ENCODE measurements around the gene PFKL.
"Not testable (repeated sequence)": the region's sequence is repeated elsewhere in the genome, so short reads cannot be mapped to it uniquely, and the experiment has no call there.

PFKL gene

DNA sequence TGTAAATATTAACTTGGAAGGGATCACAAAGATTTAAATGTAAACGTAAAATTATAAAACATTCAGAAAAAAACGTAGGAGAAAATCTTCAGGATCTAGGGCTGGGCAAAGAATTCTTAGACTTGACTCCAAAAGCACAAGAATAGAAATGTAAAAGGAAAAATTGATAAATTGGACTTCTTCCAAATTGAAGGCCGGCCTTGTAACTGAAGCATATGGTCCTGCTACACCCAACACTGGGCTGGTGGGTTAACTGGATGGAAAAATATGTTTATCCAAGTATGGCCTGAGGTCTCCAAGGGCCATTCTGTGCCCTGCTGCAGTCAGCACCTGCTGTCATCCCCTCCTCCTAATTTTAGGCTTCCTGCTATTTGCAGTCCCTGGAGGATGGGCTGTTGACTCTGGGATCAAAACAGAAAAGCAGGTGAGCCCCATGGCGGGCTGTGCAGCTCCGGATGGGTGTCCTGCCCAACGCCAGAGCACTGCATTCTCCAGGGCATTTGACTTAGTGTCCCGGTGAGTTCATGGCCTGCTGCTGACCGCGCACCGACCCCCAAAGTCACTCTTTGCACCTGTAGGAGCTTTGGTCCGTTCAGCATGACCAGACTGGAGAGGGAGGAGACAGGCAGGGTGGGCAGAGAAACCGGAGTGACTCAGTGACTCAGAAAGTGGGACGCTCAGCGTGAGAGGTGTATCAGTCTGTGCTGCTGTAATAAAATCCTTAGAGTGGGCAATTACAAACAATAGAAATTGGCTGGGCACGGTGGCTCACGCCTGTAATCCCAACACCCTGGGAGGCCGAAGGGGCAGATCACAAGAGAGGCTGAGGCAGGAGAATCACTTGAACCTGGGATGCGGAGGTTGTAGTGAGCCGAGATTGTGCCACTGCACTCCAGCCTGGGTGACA is 20.2 kb upstream of the PFKL start:
- no peak for DNase-seq (ENCODE audit: low spot score)

DNA sequence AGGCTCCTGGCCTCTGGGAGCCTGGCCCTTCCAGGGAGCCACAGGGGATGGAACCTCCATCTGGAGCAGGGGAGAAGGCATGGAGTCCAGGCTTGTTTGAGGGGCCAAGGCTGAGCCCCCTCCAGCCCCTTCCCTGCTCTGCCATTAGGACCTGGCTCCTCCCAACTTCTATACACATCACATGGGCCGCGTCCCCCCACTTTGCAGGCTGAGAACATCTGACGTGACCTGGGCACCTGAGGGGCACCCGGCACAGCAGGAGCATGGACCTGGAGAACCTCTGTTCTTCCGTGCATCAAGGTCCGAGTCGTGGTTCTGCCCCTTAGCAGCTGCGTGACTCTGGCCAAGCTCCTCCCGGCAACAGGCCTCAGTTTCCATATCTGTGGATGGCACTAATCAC is 18.1 kb upstream of the PFKL start:
- DNase-seq (ENCODE audit: low spot score): no peak

DNA sequence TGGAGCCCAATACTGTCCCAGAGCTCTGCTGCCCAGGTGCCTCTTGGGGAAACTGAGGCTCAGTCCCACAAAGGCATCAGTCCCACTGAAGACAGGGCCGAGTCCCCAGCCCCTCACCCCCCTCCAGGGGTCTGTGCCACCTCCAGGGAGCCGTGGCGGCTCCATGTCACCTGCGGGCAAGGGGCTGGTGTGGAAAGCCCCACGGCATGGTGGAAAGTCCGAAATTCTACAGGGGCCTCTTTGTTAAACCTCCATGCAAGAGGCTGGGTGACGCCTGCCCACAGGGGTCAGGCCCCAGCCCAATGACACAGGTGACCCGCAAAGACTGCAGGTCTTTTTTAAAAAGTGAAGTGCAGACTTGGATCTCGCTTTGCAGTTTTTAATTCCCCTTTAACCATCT is 17.5 kb upstream of the PFKL start:
- DNase-seq (ENCODE audit: low spot score): no peak

DNA sequence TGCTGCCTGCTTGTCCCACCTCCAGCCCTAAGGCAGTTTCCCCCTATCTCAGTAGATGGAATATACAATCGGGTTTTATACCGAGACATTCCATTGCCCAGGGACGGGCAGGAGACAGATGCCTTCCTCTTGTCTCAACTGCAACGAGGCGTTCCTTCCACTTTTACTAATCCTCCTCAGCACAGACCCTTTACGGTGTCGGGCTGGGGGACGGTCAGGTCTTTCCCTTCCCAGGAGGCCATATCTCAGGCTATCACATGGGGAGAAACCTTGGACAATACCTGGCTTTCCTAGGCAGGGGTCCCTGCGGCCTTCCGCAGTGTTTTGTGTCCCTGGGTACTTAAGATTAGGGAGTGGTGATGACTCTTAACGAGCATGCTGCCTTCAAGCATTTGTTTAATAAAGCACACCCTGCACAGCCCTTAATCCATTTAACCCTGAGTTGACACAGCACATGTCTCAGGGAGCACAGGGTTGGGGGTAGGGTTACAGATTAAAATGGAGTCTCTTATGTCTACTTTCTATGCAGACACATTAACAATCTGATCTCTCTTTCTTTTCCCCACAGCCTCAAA is 16.6 kb upstream of the PFKL start:
- not testable (repeated sequence) for DNase-seq (ENCODE audit: low spot score)

DNA sequence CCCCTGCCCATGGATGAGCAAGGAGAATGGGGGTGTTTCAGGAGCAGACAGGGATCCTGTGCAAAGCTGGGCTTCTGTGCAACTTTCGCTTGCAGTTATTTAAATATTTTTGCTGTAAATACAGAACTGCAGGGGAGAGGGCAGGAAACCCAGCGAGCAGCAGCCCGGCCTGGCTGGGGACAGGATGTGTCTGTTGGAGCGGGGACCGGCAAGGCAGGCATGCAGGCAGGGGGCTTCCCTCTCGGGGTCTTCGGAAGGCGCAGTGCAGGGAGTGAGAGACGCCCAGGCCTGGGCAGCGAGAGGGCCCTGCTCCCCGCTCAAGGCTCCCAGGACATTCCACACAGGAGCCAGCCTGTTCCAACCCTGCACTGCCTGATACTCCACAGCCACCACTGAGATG is 15.9 kb upstream of the PFKL start:
- no peak for DNase-seq (ENCODE audit: low spot score)

DNA sequence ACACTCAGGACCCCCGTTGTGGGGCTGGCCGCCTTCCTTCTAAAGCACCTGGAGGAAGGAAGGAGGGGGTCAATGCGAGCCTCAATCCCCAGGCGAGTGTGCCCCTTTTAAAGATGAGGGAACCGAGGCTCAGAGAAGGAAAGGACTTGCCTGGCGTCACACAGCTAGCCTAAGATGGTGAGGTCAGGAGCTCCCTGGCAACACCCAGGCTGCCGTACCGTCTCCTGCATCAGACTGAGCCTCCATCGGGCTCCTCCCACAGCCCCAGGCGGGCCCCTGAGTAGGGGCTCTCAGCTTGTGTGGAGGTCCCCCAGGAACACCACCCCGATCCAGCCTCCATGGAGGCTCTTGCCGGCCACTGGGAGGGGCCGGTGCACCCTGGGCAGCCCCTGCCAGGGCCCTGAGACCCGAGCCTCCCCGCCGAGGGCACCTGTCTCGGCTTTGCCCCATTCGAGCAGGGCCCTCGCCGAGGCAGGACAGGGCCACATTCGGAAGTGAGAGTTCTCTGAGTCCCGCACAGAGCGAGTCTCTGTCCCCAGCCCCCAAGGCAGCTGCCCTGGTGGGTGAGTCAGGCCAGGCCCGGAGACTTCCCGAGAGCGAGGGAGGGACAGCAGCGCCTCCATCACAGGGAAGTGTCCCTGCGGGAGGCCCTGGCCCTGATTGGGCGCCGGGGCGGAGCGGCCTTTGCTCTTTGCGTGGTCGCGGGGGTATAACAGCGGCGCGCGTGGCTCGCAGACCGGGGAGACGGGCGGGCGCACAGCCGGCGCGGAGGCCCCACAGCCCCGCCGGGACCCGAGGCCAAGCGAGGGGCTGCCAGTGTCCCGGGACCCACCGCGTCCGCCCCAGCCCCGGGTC is 14.5 kb upstream of the PFKL start, which contains the start of gene AIRE:
TSS of gene AIRE (plus strand) at position 739 of the 855 bp plus-strand sequence. CDS start 131 bp downstream, outside the sequence.
- DNase-seq (ENCODE audit: low spot score): no peak

DNA sequence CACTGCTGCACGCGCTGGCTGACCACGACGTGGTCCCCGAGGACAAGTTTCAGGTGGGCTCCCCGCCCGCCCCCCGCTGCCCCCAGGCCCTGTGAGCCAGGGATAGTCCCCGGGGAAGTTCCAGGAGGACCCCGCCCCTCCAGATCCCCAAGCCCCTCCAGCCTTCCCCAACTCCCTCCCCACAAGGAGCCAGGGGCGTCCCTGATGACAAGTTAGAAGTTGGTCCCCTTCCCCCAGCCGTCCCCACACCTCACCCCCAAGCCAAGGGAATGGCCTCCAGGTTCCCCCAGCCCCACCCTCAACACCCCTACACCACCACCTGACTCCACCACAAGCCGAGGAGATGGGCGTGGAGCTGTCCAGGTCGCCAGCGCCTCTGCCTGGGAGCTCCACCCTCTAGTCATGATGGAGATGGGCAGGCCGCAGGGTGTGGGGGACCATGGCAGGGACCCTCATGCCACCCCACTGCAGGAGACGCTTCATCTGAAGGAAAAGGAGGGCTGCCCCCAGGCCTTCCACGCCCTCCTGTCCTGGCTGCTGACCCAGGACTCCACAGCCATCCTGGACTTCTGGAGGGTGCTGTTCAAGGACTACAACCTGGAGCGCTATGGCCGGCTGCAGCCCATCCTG is 13.7 kb upstream of the PFKL start:
- DNase-seq (ENCODE audit: low spot score): no peak

DNA sequence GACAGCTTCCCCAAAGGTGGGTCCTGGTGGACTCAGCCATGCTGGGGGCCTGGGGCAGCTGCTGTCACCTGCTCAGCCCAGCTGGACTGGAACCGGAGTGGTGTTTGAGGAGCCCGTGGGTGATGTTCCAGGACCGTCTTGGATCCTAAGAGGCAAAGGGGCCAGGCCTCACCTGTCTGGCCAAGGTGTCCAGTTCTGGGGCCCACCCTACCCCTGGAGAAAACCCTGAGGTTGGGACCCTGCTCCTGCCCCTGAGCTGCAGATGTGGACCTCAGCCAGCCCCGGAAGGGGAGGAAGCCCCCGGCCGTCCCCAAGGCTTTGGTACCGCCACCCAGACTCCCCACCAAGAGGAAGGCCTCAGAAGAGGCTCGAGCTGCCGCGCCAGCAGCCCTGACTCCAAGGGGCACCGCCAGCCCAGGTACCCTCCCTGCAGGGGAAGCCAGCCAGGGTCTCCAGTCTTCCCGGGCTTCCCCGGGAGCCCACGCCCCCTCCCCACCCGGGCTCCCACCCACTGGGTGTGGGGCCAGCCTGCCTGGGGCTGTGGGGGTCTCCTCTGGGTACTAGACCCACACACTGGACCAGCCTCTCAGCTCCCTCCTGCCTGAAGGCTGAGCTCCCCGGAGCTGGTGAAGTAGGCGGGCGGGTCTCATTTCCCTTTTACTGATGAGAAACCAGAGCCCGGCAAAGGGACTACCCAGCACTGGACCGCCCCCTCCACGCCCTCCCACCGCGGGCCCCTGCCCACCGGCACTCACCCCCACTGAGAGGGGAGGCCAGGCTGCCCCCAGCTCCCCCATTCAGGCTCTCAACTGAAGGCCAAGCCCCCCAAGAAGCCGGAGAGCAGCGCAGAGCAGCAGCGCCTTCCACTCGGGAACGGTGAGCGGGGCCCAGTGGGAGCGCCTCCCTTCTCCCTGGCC is 12.9 kb upstream of the PFKL start:
- no peak for DNase-seq (ENCODE audit: low spot score)

DNA sequence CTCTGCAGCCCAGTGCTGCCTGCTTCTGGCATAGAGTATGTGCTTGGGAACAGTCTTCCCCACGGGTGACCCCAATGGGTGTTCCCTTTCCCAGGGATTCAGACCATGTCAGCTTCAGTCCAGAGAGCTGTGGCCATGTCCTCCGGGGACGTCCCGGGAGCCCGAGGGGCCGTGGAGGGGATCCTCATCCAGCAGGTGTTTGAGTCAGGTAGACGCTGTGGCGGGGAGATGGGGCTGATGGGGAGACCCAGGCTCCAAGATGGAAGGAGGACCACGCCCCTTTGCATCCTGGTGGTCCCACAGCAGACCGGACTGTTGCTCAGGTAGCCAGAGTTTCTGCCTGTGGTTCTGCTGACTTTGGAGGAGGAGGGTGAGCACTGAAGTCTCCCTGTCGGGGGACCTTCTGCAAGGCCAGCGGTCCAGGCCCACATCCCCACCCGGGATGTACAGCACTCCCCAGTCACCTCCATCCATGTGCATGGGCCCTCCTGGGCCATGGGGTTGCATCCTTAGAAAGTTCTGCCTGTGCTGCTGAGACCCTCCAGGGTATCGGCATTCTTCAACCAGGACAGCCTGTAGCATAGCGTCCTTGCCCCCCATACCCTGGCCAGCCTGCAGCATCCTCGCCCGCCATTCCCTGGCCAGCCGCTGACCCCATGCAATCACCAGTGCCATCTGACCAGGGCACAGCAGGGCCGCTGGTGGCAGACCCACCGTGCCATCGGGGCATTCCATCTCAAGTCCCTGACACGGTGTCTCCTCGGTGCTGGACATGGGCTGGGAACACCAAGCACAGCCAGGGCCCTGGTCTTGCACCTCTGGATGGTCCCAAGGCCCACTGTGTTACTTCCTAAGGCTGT is 11.4 kb upstream of the PFKL start:
- DNase-seq (ENCODE audit: low spot score): no peak

DNA sequence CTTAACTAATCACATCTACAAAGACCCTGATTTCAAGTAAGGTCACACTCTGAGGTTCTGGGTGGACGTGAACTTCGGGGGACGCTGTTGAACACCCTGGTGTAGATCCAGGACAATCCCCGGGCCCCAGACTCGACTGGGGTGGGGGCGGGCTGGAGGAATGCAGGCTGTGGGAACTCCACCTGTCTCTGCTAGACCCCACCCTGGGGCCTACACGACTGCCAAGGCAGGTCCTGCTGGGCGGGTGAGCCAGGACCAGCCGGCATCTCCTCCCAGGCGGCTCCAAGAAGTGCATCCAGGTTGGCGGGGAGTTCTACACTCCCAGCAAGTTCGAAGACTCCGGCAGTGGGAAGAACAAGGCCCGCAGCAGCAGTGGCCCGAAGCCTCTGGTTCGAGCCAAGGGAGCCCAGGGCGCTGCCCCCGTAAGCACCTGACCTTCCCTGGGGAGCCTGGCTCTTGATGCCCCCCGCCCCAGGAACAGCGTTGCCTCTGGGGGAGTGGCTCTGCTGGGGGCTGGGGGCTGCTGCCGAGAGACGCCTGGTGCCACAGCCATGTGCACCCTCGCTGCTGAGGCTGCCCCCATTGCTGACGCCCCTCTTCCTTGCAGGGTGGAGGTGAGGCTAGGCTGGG is 10.4 kb upstream of the PFKL start:
- DNase-seq (ENCODE audit: low spot score): no peak

DNA sequence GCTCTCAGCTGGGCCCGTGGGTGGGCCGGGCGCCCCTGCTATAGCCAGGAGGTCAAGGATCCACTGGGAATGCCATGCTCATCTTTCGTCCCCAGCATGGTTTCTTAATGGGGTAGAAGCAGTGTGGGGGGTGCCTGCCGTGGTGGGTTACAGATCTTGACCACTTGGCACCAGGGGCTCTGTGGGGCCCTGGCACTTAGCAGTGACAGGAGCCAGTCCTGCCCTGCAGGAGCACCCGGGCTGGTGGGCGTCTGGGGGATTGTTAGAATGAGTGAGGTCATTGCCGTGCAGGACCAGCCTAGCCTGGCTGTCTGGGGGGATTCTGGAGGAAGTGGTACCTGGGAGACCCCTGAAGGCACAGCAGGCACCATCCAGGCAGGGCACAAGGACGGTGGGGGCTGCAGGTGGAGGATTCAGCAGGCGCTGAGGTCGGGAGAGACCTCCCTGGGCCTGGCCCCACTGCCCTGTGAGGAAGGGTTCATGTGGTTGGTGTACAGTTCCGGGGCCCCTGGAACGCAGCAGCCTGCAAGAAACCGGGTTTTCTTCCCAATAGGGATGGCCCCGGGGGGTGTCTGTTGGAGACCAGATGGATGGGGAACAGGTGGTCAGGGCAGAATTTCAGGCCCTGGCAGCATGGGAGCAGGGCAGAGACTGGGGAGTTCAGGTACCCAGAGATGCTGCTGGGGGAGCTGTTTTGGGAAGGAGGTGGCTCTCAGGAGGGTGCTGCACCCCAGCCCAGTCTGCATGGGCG is 9.4 kb upstream of the PFKL start:
- DNase-seq (ENCODE audit: low spot score): no peak

DNA sequence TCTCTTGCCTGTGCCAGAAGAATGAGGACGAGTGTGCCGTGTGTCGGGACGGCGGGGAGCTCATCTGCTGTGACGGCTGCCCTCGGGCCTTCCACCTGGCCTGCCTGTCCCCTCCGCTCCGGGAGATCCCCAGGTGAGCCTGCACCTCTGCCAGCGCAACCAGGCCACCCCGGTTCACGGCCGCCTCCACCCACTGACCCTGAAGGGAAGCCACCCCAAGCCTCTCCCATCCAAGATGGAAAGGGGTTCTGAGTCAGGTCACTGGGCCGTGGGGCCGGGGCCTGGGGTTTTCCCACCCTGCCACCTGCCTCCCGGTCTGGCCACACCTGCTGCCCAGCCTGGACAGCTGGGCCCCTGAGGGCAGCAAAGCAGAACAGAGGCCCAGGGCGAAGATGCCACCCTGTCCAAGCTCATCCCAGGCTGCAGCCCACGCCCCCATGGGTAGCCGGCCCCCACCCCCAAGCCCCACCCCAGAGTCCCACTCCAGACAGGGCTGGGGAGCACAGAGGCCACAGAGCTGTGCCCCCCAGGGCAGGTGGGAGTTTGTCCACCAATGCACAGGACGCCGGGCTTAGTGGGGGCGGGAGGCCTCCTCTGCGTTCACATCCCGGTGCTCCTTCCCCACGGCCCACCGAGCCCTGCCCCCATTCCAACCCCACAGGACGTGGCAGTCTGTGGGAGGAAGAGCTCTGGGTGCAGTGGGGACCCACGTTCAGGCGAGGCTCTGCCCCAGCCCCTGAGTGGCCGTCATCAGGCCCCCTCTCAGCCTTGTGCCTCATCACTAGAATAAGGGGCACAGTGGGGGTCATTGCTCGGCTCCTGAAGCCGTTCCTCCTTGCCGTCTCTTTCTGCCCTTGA is 8.5 kb upstream of the PFKL start:
- DNase-seq (ENCODE audit: low spot score): no peak

DNA sequence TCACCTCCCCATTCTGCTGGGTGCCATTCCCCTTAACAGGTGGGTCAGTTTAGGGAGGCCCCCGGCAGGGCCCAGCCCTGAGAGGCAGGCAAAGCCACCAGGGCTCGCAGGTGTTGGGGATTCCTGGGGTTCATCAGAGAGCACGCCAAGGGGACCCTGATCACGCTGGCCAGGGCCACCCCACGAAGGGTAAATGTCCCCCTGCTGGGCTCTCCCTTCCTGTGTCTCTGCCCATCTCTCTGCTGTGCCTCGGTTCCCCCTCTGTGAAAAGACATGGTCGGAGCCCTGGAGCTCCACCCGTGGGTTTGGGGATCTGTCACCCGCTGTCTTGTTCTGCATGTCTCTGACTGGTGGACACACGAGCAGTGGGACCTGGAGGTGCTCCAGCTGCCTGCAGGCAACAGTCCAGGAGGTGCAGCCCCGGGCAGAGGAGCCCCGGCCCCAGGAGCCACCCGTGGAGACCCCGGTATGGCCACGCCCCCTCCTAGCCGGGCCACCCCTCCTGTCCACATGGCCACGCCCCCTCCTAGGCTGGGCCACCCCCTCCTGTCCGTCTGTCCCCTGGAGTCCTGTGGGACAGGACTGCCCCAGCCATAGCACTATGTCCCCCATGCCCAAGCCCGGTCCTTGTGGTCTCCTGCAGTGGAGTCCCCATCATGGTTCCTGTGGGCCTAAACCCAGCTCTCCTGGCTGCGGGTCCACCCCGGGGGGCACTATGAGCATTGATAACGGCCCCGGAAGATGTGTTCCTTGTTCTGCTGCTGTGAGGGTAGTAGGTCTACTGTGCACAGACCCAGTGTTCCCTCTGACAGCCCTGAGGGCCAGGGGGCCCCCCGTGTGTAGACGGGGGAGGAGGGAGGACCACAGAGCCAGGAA is 7.7 kb upstream of the PFKL start:
- DNase-seq (ENCODE audit: low spot score): no peak

DNA sequence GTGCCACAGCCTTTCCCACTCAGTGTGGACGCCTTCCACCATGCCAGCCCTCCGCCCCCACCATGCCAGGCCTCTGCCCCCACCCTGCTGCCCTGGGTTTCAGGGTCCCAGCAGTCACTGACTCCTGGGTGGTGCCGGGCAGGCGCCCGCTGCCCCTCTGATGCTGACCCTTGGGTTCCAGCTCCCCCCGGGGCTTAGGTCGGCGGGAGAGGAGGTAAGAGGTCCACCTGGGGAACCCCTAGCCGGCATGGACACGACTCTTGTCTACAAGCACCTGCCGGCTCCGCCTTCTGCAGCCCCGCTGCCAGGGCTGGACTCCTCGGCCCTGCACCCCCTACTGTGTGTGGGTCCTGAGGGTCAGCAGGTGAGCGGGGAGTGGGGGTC is 7.0 kb upstream of the PFKL start:
- DNase-seq (ENCODE audit: low spot score): no peak

DNA sequence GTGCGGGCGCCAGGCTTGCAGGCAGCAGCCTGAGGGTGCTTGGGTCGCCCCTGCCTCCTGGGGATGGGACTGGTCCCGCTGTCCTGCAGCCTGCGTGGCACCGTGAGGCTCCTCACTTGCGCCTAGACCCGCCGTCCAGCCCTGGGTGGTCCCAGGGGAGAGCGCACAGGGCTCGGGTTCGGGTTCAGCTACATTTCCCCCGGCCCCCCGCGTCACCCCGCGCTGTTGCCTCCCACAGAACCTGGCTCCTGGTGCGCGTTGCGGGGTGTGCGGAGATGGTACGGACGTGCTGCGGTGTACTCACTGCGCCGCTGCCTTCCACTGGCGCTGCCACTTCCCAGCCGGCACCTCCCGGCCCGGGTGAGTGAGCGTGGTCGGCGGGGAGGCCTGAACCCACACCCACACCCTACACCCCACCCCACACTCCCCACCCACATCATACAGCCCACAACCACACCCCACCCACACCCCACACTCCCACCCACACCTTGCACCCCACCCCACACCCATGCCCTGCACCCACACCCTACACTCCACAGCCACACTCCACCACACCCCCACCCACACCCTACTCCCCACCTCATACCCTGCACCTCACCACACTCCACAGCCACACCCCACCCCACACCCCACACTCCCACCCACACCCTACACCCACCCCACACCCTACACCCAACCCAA is 6.2 kb upstream of the PFKL start:
- peak; percentile 59 for DNase-seq (ENCODE audit: low spot score)

DNA sequence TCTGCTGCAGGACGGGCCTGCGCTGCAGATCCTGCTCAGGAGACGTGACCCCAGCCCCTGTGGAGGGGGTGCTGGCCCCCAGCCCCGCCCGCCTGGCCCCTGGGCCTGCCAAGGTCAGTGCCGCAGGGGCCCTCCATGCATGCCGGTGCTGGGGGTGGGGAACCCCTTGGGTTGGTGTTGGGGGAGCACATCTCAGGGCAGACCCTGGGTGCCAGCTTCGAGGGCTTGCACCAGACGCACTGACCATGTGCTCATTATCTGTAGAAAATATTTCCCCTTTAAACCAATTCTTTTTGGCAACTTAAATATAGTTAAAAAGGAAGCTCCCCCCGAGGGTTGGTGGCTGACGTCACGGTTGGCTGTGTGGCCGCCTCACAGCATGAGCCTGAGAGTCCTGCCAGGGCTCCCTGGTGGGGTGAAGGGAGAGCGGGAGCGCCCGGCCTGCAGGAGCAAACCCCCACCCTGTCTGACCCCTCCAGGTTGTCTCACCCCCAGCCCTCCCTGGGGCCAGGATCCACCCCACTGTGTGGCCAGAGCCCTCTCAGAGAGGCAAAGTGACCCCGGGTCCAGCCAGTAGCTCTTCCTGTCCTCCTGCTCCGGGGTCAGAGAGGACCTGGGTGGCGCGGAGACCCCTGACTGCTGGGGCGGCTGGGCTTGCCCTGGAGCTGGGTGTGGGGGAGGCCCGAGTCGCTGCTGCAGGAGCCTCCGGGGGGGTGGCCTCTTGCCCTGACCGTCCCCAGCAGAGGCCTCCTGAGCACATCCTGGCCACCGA is 5.3 kb upstream of the PFKL start:
- no peak for DNase-seq (ENCODE audit: low spot score)

All from CD4-positive, alpha-beta T cell treated with Interleukin-15 for 4 hours (primary cell).